Limb (tissue), 2 donors: ENCODE results near the gene SOX1.
A peak's percentile ranks its signal among the peaks of the same experiment; 100 is the strongest.

Source experiments
- DNase-seq, 2 donors: peaks; one replicate each; pipeline ENCODE4 v3.0.0-alpha.2; 2016; ENCODE audit errors: extremely low spot score in 2 of 2

The SOX1 gene

DNA sequence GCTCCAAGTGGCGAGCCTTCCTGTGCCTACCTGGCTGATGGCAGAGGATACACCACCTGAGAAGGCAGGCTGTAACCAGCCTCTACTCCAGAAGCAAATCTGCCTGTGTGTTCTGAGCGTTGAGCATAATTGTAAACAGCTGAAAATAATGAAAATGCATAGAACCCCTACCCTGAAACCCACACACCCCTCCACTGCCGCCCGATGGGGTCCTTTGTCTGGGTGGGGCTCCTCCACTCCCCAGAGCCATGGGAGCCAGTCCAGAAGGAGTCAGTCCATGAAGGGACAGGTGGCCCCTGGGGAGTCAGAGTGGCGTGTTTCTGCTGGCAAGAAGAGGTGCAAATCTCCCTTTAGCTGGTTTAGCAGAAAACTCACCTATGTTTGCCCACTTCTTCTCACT lies 8.0 kb upstream of the SOX1 start:
- DNase-seq = no peak

DNA sequence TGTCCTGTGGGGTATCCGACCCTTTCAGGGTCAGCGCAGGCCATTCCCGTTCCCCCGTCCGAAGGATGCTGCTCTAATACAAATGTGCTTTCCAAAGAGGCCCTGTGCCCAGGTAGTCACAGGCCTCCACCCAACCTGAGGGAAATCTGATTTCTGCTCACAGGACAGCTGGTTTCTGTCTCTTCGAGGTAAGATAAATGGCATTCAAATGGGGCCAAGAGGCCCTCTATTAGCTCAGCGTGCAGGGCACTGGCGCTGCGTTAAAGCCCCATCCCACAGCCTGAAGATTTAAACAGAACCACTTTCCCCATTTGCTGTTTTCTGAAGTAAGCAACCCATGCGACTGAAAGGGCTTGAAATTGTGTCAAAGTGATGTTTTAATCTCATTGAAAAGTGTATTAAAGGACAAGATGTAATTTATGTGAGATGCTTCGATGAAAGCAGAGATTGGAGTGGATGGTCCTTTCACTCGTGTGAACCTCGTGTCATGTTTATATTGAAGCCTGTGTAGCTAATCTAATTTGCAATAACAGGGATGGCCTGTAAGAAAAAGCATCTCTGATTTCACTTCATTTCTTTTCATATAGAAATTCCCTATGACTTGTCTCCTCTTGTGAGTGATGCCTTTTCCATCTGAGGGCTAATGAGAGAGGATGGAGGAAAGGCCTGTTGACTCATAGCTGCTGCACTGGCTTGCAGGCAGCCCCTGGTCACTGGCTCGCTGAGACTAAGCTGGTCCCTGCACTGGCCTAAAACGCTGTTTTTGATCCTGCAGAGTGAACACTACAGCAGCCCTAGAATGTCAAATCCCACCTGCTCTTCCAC lies 7.3 kb upstream of the SOX1 start:
- DNase-seq = no peak

DNA sequence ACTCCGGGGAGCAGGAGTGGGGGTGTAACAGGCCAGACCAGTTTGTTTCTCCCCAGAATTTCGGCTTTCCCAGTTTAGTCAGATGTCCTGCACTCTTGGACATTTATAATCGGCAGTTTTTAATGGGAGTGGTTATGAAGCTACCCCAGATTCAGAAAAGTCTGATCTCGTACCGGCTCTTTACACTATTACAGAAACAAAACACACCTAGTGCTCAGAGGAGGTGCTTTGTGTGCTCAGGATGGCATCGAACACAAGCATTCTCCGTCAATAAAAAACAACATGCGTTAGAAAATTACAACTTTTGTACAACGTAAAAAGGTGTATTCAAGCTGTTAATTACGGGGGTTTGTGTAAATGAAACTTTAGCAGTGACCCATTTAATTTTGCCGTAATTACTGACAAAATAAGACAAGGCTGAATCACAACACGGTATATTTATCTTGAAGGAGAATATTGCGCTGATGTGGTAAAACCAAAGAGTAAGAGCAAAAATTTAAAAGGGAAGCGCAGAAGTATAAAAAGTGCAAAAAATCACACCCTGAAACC lies 6.6 kb upstream of the SOX1 start:
- DNase-seq = no peak

DNA sequence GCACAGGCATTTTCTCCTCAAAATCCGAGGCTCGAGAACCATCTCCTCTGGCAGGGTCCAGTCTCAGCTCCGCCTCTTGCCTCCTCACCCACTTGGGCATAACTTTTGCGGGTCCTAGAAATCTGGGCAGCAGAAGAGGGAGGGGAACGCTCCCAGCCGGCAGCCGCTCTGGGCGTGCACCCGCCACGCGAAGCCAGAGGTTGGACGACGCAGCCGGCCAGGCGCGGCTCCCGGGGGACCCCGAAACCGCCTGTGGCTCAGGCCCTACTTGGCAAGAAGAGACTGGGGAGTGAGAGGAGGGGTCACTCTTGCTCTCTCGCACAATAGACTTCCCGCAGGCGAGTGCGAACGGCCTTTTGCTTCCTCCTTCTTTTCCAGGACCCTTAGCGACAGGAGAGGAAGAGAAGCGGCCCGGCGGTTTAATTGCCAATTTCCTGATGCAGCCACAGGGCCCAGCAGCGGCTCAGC lies 6.0 kb upstream of the SOX1 start:
- peak in 1 of 2 donors; percentile 45 for DNase-seq

DNA sequence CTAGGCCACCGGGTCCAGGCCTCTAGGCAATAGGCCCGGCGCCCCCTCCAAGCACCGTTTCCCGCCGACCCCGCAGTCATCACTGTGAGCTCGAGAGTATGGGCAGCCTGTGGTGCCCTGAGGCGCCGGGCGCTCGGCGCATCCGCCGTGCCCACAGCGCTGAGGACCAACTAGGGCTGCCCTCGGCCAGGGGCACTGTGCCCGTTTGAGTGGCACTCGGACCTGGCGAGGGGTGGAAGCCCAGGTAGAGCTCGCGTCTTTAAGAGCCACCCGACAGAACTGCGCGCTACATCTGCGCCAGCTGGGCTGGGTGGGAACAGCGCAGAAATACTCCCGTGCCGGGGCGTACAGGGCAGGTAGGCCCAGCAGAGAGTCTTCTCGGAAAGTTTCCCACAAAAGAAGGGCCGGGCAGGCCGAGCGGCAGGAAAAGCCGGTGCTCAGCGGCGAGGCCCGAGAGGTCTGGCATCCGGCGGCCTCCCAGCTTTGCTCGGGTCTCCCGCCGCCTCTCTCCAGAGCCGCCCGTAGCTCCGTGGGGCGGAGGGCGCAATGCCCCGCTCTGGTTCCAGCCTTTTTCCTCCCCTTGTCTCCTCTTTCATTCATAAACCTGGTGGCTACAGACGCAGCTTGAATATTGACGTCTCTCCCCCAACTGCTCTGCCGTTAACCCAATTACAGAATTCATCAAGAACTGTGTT lies 5.4 kb upstream of the SOX1 start:
- DNase-seq = peak in 1 of 2 donors; percentile 43

DNA sequence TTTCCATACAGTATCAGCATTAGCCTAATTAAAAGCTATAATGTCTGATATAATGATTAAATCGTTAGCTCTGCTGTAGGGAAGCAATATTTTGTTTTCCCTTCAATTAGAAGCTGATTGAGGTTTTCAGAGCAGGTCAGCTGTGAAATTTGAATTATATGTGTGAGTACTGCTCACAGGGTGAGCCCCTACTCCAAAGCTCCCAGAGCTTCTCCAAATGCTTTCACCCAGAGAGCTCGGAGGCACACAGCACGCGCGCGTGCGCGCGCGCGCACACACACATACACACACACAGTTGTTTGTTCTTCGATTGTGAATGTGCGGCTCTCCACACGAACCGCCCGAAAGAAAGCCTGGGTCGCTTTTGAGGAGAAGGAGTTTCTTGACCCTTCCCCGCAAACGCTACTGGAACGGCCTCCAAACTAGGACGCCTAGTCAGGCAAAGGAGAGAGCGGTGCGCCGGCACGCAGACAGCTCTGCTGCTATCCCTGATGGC lies 4.8 kb upstream of the SOX1 start:
- peak in 1 of 2 donors; percentile 42 for DNase-seq

DNA sequence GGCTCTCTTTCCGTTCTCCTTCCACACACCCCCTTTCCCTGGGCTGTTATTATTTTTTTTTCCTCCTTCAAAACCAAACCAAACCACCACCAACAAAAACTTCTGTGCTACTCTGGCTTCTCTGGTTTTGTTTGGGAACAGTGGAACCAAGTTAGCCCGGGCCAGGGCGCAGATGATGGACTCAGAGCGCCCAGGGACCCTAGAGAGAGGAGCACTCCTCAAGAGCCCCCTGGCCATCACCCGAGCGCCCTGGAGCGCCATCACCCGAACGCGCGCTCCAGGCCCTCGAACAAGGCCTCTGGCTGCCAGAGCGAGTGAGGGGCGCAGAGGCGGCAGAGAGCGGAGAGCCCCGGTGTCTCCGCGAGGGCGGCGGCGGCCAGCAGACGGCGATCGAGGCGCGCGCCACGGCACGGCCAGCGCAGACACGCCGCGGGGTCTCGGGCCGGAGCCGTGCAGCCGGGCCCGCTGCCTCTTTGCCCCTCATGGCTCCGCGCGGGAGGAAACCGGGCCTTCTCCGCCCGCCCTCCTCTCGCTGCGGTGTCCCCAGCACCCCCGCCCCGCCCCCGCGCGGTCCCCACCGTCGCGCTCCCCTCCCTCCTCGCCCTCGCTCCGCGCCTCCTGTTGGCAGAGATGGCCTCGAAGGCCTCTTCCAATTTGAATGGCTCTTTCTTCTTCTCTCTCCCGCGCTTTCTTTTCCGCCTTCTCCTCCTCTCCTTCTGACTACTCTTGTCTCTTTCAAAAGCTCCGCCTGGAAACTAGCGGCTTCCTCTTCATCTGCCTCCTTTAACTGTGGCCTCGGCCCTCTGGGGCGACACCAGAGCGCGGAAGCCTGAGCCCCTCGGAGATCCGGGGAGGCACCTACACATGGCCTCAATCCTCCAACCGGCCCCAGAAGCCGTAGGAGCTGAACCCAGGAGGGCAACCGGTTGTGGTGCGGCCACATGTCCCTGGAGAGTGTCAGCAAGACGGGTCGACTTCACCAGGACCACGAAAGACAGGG lies 4.1 kb upstream of the SOX1 start:
- peak in 1 of 2 donors; percentile 84 for DNase-seq

DNA sequence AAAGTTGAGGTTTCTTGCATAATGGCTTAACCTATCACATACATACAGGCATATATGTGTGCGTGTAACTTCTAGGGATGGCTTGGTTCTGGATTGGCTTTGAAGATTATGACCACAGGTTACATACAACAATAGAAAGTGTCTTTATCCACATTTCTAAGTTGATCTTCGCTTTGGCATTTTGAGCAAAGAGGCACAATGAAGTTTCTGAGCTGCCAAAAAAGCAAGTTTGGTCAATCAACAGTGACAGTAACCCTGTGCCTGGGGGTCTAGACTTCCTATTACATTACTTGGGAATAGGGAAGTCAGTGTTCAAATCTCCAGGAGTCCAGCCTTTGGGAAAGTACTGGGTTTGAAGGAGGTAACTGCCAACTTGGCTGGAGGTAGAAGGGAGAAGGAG lies 3.1 kb upstream of the SOX1 start:
- DNase-seq = no peak

DNA sequence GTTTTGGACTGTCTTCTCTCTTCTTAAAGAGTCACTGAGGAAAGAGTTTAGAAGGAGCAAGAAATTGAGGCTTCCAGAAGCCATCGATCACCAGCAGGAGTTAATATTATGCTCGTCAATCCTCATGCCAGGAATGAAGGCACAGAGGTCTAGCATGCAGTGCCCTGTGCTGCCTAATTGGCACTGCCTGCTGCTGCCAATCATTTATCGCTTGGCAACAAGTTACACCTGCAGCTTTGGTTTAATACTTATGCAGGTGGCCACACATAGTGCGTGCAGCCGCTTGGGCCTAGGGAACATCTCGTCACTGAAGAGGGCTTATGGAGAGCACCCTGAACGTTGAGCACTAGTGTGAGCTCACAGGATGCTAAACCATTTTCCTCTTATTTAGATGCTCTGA lies 2.7 kb upstream of the SOX1 start:
- DNase-seq = no peak

DNA sequence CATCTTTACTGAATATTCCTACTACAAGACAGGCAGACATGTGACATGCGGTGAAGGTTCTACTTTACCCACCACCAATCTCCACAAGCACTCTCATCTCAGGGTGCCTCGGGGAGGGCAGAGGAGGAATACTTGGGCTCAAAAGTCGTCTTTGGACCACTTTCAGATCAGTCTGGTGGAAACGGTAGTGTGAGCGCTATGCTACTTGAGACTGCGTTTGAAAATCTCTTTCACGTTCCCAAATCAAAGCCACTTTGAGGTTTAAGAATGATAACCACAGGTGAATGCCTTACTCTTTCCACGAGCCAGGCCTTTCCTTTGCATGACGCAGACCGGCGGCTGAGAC lies 1.5 kb upstream of the SOX1 start:
- peak in 1 of 2 donors; percentile 40 for DNase-seq

DNA sequence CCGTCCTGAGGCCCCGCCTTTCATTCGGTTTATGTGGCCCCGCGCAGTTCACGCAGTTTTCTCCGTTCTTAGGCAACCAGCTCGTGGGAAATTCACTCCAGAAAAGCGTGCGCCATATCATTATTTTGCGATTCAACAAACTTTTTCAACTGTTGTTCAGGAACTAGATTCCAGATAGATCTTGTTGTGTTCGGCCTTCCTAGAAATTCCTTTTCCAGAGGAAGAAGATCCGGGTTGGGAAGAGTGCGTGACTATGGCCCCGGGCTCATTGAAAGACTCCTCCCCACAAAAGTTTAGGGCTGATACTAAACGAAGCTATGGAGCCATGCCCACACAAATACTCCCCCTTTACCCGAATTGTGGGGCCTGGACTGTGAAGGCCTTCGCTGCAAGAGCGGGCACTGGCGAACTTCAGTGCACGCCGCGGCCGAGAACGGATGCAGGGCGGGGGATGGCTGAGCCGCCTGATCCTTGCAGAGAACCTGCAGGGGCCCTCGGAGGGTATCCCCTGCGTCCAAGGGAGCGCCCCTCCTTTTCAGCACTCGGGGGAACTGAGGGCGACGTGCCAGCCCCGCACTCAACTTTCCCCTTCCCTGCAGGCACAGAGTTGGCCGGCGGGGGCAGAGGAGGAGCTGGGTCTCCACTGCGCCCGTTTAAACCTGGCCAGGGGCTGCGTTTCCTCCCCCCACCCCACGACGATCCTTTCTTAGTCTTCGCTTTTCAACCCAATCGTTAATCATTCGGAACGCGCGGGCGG lies 904 bp upstream of the SOX1 start:
- DNase-seq = peak in 1 of 2 donors; percentile 32

DNA sequence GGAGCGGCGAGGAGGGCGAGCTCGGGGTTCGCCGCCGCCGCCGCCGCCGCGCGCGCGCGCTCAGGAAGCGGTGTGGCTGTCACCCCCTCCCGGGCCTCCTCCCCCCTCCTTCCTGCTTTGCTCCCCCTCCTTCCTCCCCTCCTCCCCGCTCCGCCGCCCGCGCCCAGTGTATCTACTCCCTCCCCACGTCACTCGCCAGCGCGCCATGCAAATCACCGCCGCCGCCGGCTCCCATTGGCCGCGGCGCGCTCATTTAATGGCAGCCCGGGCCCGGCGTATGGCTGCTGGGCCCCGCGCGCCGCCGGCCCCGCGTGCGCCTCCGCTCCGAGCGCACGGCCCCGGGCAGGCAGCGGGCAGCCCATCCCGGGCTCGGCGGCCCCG lies 335 bp upstream of the SOX1 start:
- peak in 1 of 2 donors; percentile 86 for DNase-seq

DNA sequence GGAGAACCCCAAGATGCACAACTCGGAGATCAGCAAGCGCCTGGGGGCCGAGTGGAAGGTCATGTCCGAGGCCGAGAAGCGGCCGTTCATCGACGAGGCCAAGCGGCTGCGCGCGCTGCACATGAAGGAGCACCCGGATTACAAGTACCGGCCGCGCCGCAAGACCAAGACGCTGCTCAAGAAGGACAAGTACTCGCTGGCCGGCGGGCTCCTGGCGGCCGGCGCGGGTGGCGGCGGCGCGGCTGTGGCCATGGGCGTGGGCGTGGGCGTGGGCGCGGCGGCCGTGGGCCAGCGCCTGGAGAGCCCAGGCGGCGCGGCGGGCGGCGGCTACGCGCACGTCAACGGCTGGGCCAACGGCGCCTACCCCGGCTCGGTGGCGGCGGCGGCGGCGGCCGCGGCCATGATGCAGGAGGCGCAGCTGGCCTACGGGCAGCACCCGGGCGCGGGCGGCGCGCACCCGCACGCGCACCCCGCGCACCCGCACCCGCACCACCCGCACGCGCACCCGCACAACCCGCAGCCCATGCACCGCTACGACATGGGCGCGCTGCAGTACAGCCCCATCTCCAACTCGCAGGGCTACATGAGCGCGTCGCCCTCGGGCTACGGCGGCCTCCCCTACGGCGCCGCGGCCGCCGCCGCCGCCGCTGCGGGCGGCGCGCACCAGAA lies 1.1 kb downstream of the SOX1 start:
- DNase-seq = peak in 1 of 2 donors; percentile 64

DNA sequence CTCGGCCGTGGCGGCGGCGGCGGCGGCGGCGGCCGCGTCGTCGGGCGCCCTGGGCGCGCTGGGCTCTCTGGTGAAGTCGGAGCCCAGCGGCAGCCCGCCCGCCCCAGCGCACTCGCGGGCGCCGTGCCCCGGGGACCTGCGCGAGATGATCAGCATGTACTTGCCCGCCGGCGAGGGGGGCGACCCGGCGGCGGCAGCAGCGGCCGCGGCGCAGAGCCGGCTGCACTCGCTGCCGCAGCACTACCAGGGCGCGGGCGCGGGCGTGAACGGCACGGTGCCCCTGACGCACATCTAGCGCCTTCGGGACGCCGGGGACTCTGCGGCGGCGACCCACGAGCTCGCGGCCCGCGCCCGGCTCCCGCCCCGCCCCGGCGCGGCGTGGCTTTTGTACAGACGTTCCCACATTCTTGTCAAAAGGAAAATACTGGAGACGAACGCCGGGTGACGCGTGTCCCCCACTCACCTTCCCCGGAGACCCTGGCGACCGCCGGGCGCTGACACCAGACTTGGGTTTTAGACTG lies 1.7 kb downstream of the SOX1 start:
- peak in 1 of 2 donors; percentile 53 for DNase-seq

DNA sequence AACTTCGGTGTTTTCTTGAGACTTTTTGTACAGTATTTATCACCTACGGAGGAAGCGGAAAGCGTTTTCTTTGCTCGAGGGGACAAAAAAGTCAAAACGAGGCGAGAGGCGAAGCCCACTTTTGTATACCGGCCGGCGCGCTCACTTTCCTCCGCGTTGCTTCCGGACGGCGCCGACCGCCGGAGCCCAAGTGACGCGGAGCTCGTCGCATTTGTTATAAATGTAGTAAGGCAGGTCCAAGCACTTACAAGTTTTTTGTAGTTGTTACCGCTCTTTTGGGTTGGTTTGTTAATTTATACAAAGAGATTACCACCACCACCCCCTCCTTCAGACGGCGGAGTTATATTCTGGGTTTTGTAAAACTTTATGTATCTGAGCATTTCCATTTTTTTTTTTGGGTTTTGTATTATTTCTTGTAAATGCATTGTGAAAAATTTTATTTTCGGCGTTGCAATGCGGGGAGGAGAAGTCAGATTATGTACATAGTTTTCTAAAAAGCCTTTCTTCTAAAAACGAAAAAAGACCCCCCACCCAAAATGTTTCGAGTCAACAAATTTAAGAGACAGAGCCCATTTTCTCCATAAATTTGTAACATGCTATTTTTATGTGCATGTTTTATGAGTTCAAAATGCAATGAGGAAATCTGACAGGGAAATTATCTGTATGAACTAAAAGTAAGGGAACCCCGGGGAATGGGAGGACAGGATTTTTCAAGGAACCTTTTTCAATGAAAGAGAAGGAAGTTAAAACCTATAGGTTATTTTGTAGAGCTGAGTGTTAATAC lies 2.3 kb downstream of the SOX1 start:
- DNase-seq = no peak

DNA sequence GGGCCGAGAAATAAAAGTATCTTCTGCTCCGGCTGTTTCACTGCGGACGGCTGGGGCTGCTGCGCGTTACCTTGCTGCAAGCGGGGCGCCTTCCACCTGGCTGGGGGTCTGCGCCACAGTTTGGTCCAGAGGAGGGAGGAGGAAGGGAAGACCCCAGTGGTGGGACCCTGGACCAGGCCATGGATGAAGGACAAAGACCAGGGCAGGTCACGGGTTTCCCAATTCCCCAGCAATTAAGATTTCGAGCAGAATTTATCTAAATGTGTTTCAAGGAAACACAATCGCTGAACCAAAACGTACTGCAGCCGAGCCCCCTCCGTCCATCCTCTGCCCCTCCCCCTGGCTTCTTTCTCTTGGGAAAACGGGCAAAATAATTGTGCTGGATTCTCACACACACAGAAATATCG lies 2.9 kb downstream of the SOX1 start:
- DNase-seq = peak in 1 of 2 donors; percentile 50

DNA sequence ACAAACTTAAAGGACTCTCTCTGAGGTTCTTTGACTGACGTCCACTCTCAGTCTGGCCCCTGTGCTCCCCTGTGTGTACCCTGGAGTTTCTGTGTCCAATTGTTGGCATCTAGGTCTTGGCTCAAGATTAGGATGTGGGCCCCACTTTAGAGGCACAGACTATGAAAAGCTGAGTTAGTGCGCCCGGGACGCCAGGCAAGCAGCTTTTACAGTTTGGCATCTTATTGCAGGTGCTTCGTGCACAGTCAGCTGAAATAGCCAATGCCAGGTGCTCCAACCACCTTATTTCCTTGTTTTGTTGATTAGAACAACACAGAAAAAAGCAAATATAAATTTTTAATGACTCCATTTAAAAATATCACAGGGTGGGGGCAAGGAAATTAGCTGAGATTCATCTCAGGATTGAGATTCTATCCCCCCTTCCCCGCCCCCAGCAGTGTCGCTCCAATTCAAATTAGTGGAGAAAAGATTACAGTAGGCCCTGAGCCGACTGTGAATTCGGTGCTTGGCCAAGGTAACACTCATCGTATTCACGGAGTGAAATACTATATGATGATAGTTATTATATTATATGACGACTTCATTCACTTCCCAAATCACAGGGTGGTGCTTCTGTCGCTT lies 4.3 kb downstream of the SOX1 start:
- peak in 1 of 2 donors; percentile 49 for DNase-seq
